Activated naive CD4-positive, alpha-beta T cell treated with anti-CD3 and anti-CD28 coated beads, Interleukin-2, amount 50 U/mL, for 72 hours (primary cell): ENCODE measurements around the gene STK32C. TPM values are rescaled to one million over a fixed set of nuclear protein-coding genes. Genes with fewer than 3 reads are reported as not detected.

Experiments
- ATAC-seq, 2 donors: fragments of 150-1000 bp; cut with Tn5 transposase; 2 replicates each; pipeline ENCODE4 v1.10.0; 2021; ENCODE audit warnings: mild to moderate bottlenecking in 2 of 2, moderate library complexity in 2 of 2
- DNase-seq, 2 donors: peaks; one replicate each; pipeline ENCODE4 v3.0.0; 2021 to 2022; ENCODE audit warnings: low spot score in 2 of 2
- H3K27ac Mint-ChIP-seq, 2 donors: one replicate each; pipeline ENCODE4 v1.8.0; 2022; ENCODE audit warnings: mild to moderate bottlenecking in 2 of 2, mixed read lengths in 2 of 2
- H3K36me3 Mint-ChIP-seq, 2 donors: one replicate each; pipeline ENCODE4 v1.8.0; 2022; ENCODE audit warnings: mixed read lengths in 2 of 2
- H3K9me3 Mint-ChIP-seq, 2 donors: one replicate each; pipeline ENCODE4 v1.8.0; 2022; ENCODE audit warnings: mixed read lengths in 2 of 2
- total RNA-seq, 2 donors: library from RNA; stranded (reverse); gene quantifications; one replicate each; pipeline ENCODE4 v1.2.3, GENCODE V29; 2022

STK32C gene
- total RNA-seq, 2 donors from 2014 or later, result 14.5 to 25.5 TPM

- H3K9me3 Mint-ChIP-seq, result no peaks in the 10 kb centered on the region
- no peak overlapping the region for H3K27ac Mint-ChIP-seq
- DNase-seq (no peak), ATAC-seq (no peak)
- no peaks in the 10 kb centered on the region for H3K36me3 Mint-ChIP-seq
Observed at GRCh38 chr10:132180736-132181135, 127.0 kb downstream of the STK32C start.

DNA sequence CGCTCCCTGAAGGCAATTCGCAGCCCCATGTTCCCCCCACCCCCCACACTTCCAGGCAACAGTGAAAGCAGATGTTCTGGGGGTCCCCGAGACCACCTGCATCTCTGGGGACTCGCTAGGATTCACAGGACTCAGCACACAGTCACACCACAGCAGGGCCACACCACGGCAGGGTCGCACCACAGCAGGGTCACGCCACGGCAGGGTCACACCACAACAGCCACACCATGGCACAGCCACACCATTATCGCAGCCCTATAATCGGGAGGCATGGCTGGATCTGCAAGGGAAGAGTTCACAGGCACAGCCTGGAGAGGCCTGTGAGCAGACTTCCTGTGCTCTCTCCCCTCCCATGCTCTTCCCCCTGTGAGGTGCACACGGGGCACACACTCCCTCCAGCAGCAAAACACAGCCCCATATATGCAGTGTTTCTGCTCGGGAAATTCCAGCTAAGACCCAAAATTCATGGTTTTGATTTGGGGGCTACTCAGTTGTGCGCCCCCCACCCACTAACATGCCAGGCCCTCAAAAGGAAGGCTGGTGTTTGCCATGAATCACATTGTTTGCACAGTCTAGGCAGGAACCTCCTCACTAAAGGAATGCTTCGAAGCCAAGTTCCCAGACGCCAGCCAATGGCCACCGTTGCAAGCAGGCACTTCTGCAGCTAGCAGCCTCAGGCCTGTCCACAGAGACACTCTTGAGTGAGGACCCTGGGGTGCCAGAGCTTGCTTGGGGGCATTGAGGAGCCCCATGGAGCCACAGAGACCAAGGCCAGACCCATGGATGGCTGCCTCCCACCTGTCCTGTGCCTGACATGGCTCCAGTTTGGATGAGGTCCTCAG is 128.0 kb downstream of the STK32C start:
- no peaks in the 10 kb centered on the region for H3K36me3 Mint-ChIP-seq
- ATAC-seq, result no peak

GRCh38 chr10:132178672-132179545 is 128.8 kb downstream of the STK32C start:
- H3K9me3 Mint-ChIP-seq, result no peaks in the 10 kb centered on the region
- no peak for DNase-seq
- no peak for ATAC-seq
- no peak overlapping the region for H3K27ac Mint-ChIP-seq
- no peaks in the 10 kb centered on the region for H3K36me3 Mint-ChIP-seq

More for the DNA sequence above, 128.0 kb downstream of the STK32C start:
- Mint-ChIP-seq H3K27ac (no peak overlapping the region), H3K9me3 (no peaks in the 10 kb centered on the region)
- DNase-seq, result no peak

- Mint-ChIP-seq H3K9me3 (peaks cover 0 to 5% of the 10 kb centered on the region in 2 donors), H3K36me3 (peaks cover 0 to 6% of the 10 kb centered on the region in 2 donors), H3K27ac (no peak overlapping the region)
- ATAC-seq, result no peak
- no peak for DNase-seq
Observed at GRCh38 chr10:132178046-132178445, 129.7 kb downstream of the STK32C start.

DNA sequence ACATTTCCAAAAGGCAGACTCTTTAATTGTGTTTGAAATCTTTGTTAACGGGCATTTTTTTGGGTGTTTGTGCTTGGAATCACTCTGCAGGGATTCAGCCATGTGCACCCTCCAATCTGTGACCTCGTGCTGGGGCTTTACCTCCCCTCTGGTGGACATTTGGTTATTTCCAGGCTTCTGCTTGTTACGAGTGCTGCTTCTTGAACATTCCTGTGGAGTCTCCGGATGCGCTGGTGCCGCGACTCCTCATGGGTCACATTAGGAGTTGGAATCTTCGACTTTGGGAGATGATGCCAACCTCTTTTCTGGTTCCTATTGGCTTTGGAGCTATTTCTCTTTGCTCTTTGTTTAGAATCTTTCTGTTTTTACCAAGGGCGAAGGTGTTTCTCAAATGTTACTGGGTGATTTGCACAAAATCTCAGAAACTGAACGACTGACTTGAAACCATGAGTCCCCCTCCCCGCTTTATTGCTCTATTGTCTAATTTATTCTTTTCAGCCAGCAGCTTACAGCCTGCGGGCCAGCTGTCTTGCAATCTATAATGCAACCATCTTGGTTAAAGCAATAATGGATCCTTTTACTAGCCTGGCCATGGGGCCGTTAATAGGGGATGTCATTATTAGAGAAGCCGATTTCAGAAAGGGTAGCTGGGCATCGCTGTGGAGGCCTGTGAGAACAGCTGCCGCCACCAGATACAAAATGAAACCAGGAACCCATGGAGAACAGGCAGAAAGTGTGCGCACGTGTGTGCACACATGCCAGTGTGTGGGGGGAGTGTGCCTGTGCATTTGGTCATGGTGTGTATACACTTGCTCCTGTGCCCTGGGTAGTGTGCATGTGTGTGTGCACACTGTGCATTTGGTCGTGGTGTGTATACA is 130.9 kb downstream of the STK32C start:
- Mint-ChIP-seq H3K36me3 (peaks cover 0 to 6% of the 10 kb centered on the region in 2 donors), H3K27ac (no peak overlapping the region), H3K9me3 (peaks cover 0 to 5% of the 10 kb centered on the region in 2 donors)
- ATAC-seq (no peak), DNase-seq (no peak)

- Mint-ChIP-seq H3K9me3 (peaks cover 0 to 5% of the 10 kb centered on the region in 2 donors), H3K27ac (no peak overlapping the region), H3K36me3 (peaks cover 0 to 6% of the 10 kb centered on the region in 2 donors)
- ATAC-seq (peak; percentile 69 to 74), DNase-seq (no peak)
Observed at GRCh38 chr10:132175907-132176581, 131.7 kb downstream of the STK32C start.

GRCh38 chr10:132175408-132175807 is 132.3 kb downstream of the STK32C start:
- H3K36me3 Mint-ChIP-seq, result peaks cover 0 to 6% of the 10 kb centered on the region in 2 donors
- H3K9me3 Mint-ChIP-seq, result peaks cover 0 to 5% of the 10 kb centered on the region in 2 donors
- ATAC-seq, result no peak
- DNase-seq, result no peak
- no peak overlapping the region for H3K27ac Mint-ChIP-seq

- ATAC-seq (no peak), DNase-seq (no peak)
- peaks cover 0 to 5% of the 10 kb centered on the region in 2 donors for H3K9me3 Mint-ChIP-seq
- H3K36me3 Mint-ChIP-seq, result peaks cover 0 to 6% of the 10 kb centered on the region in 2 donors
- H3K27ac Mint-ChIP-seq, result peak overlapping the region in 1 of 2 donors; percentile 55
Observed at GRCh38 chr10:132174237-132174636, 133.5 kb downstream of the STK32C start.

- Mint-ChIP-seq H3K27ac (peak overlapping the region in 1 of 2 donors; percentile 97), H3K36me3 (peaks cover 0 to 6% of the 10 kb centered on the region in 2 donors), H3K9me3 (peaks cover 0 to 5% of the 10 kb centered on the region in 2 donors)
- no peak for DNase-seq
- ATAC-seq, result no peak
Observed at GRCh38 chr10:132173185-132173584, 134.6 kb downstream of the STK32C start.

DNA sequence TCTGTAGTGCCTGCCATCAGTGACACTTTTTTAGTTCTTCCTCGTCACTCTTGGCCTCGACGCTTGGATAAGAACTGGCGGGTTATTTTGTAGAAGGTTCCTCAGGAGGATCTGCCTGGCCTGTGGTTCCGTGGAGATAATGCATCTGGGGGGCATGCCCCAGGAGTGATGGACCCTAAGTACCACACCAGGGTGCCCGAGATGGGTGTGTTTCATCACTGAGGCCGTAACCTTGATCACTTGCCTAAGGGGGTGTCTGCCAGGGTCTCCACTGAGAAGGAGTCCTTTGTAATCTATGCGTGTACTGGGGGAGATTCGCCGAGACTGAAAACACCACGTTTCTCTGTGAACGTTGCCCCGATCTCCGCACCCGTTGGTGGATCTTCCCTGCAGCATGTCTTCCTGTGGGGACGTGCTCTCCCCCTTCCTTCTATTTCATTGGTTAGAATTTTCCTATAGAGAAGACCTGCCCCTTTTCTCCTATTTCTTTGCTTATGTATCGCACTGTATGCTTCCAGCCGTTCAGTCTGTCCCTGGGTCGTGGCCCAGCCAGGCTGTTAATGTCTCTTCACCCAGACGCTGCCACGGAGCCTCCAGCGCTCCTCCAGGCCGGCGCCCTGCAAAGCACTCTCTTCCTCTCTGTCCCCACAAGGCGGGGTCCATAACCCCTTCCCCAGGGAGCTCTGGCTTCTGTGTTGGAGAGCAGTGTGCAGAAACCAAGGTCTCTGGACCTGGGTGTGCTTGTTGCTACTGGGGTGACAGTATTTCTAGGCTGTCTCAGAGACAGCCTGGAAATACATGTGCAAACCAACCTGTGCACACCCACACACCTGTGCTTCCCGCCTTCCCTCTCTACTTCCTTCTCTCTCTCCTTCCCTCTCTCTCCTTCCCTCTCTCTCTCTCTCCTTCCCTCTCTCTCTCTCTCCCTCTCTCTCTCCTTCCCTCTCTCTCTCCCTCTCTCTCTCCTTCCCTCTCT is 135.4 kb downstream of the STK32C start:
- peak; percentile 26 to 58 for ATAC-seq
- H3K9me3 Mint-ChIP-seq, result peaks cover 0 to 5% of the 10 kb centered on the region in 2 donors
- DNase-seq, result no peak
- peaks cover 0 to 6% of the 10 kb centered on the region in 2 donors for H3K36me3 Mint-ChIP-seq
- H3K27ac Mint-ChIP-seq, result peak overlapping the region in 1 of 2 donors; percentile 25

DNA sequence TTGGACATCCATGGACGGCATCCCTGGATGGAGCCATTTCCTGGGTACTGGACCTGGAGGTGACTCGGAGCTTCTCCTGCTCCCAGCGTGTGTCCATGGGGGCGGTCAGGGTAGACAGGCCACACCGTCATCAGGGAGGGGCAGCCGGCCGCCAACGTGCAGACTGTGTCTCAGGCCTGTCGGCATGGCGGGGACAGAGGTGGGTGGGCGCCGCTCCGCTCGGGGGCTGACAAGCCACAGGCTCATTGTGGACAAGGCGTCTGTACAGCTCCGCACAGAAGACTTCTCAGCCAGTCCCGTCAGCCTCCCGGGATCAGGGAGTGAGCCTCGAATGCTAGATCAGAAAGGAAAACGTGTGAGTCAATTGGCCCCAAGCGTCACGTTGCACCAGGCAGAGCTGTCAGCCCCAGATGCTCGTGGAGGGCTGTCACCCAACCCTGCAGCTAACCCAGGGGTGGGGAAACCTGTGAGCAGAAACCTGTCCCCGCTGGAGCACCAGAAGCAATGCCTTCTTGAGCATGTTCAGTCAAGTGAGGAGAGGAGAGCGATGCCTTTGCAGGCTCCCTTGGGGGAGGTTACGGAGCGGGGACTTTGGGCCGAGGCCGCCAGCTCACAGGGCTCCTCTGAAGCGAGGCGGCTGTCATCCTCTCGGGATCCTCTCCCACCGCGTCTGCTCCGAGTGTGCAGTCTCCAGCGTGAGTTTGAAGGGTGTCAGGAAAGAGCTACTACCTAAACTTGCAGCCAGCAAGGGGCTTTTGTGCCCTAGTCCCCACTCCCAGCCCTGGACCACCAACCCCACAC is 137.0 kb downstream of the STK32C start:
- peaks cover 0 to 5% of the 10 kb centered on the region in 2 donors for H3K9me3 Mint-ChIP-seq
- DNase-seq, result no peak
- H3K27ac Mint-ChIP-seq, result no peak overlapping the region
- ATAC-seq, result no peak
- H3K36me3 Mint-ChIP-seq, result peaks cover 0 to 6% of the 10 kb centered on the region in 2 donors

DNA sequence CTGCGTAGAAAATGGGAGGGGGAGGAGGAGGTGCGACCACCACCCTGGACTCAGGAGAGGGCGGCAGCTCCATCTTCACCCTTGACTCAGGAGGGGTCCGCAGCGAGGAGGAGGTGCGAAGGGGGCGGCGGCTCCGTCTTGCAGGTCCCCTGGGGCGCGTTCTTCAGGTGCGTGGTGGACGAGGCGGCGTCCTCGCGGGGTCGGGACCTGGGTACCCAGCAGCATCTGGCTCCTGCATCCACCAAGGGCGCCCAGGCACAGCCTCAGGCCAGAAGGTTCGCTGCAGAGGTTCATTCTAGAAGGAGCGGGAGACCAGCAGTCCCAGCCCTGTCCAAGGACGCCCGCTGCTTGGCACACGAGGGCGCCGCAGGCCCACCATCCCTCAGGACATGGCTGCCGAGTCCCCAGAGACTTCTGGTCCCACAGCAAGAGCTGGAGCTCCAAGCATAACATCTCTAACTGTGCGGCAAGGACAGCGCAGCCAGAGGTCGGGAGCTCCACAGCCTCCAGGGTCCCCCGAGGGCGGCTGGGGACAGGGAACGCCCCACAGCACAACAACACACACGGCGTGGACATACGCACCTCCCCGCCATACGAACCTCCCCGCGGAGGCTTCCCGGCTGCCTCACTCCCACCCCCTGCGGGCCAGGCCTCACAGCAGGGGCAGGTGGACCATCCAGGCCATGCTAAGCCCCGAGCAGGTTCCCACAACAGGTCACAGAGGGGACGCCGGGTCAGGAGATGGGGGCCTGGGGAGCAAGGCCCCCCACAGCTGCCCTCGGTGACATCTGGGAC is 137.8 kb downstream of the STK32C start:
- Mint-ChIP-seq H3K36me3 (peaks cover 0 to 6% of the 10 kb centered on the region in 2 donors), H3K9me3 (peaks cover 0 to 5% of the 10 kb centered on the region in 2 donors), H3K27ac (no peak overlapping the region)
- DNase-seq (no peak), ATAC-seq (no peak)

GRCh38 chr10:132169031-132169765 is 138.6 kb downstream of the STK32C start:
- no peak overlapping the region for H3K27ac Mint-ChIP-seq
- no peak for DNase-seq
- no peak for ATAC-seq
- peaks cover 0 to 5% of the 10 kb centered on the region in 2 donors for H3K9me3 Mint-ChIP-seq
- H3K36me3 Mint-ChIP-seq, result peaks cover 0 to 6% of the 10 kb centered on the region in 2 donors
